Upper lobe of left lung (tissue), 4 donors: ENCODE results near the gene TMEM43.

Source experiments
- CTCF ChIP-seq, 6 experiments: fragments of 450-650 bp in 4 of 6; fragments of 200-600 bp in 2 of 6; sonication (generic) in 2 of 6; IDR thresholded peaks; one replicate each; pipeline ENCODE4 v1.5.1; 2016 to 2019; ENCODE audit warnings: antibody characterized with exemption in 6 of 6
- POLR2A ChIP-seq, 4 donors: fragments of 450-650 bp; IDR thresholded peaks; one replicate each; pipeline ENCODE4 v1.5.1; 2016 to 2017; ENCODE audit warnings: antibody characterized with exemption in 4 of 4, mild to moderate bottlenecking in 2 of 4

GRCh38 chr3:14177580-14178246, 52.9 kb downstream of the TMEM43 start:
- TF ChIP-seq CTCF (IDR thresholded peaks at IDR 0.05), result no peak
- no peak for TF ChIP-seq POLR2A (IDR thresholded peaks at IDR 0.05)
